Activated CD4-positive, alpha-beta memory T cell treated with anti-CD3 and anti-CD28 coated beads for 36 hours (primary cell): Measurements from ENCODE around the gene STARD7. TPM values are rescaled to one million over a fixed set of nuclear protein-coding genes. Genes with fewer than 3 reads are reported as not detected.

Experiments used
- CTCF ChIA-PET: fragments of 350-600 bp; sonication (Branson Sonifier 250); formaldehyde crosslinking; loops from one replicate; lab custom pipeline; 2021; ENCODE audit warnings: antibody characterized with exemption, inconsistent platforms; lab: Charles Lee
- POLR2A ChIA-PET: fragments of 350-600 bp; sonication (Branson Sonifier 250); formaldehyde crosslinking; loops from one replicate; lab custom pipeline; 2021; ENCODE audit warnings: antibody characterized with exemption; lab: Charles Lee
- DNase-seq: peaks from one replicate; pipeline ENCODE4 v3.0.0-alpha.2; 2020
- H3K27ac Mint-ChIP-seq: one replicate; pipeline ENCODE4 v1.8.0; 2021; ENCODE audit warnings: mixed read lengths
- H3K27me3 Mint-ChIP-seq: one replicate; pipeline ENCODE4 v1.8.0; 2021; ENCODE audit warnings: mixed read lengths
- H3K36me3 Mint-ChIP-seq: one replicate; pipeline ENCODE4 v1.8.0; 2021; ENCODE audit warnings: mixed read lengths
- H3K4me1 Mint-ChIP-seq: one replicate; pipeline ENCODE4 v1.8.0; 2021; ENCODE audit warnings: low read depth, mixed read lengths
- H3K4me3 Mint-ChIP-seq: one replicate; pipeline ENCODE4 v1.8.0; 2021; ENCODE audit warnings: mild to moderate bottlenecking, mixed read lengths
- H3K9me3 Mint-ChIP-seq: one replicate; pipeline ENCODE4 v1.8.0; 2021; ENCODE audit warnings: mixed read lengths
- intact Hi-C: fragments of 100-400 bp; cut with micrococcal nuclease; formaldehyde crosslinking; loops from one replicate; pipeline ENCODE4 v1.15.1; 2023
- total RNA-seq, 2 experiments: library from RNA; stranded (reverse); gene quantifications; one replicate each; pipeline ENCODE4 v1.2.3, GENCODE V29; 2021

The STARD7 gene
- total RNA-seq, 2 experiments from 2014 or later: 173 to 181 TPM

- Mint-ChIP-seq H3K27ac (no peak overlapping the region), H3K4me1 (peaks cover 76% of the 10 kb centered on the region), H3K36me3 (peaks cover under 1% of the 10 kb centered on the region), H3K27me3 (peaks cover under 1% of the 10 kb centered on the region), H3K4me3 (no peak overlapping the region), H3K9me3 (no peaks in the 10 kb centered on the region)
- CTCF ChIA-PET: interaction anchor here (1.5 to 1.7 kb wide), 2 partner anchors 14 to 21 kb away, joined by 4 to 6 read pairs; no protein-coding TSS in a partner anchor
- POLR2A ChIA-PET: no interaction called here
- intact Hi-C loops: no loop called here
- DNase-seq: no peak
Observed at GRCh38 chr2:96153291-96153713, 55.3 kb downstream of the STARD7 start.

- DNase-seq: peak; percentile 8
- ChIA-PET CTCF (interaction anchor here (1.5 to 2.4 kb wide), 3 partner anchors 13 to 22 kb away, joined by 4 to 11 read pairs (median 6); no protein-coding TSS in a partner anchor), POLR2A (interaction anchor here (1.1 to 11.0 kb wide), 2 partner anchors 10 to 11 kb away, joined by 3 to 173 read pairs; no protein-coding TSS in a partner anchor)
- Mint-ChIP-seq H3K9me3 (no peaks in the 10 kb centered on the region), H3K27me3 (peaks cover 1% of the 10 kb centered on the region), H3K36me3 (peaks cover 3% of the 10 kb centered on the region), H3K4me1 (peaks cover 78% of the 10 kb centered on the region), H3K4me3 (no peak overlapping the region), H3K27ac (no peak overlapping the region)
- intact Hi-C loops: no loop called here
Observed at GRCh38 chr2:96152304-96153161, 56.1 kb downstream of the STARD7 start.

GRCh38 chr2:96151595-96152303 lies 56.9 kb downstream of the STARD7 start:
- peaks cover 78% of the 10 kb centered on the region for H3K4me1 Mint-ChIP-seq
- H3K36me3 Mint-ChIP-seq: peaks cover 3% of the 10 kb centered on the region
- CTCF ChIA-PET: interaction anchor here (1.2 to 2.4 kb wide), 2 partner anchors 9 to 23 kb away, joined by 3 to 11 read pairs; no protein-coding TSS in a partner anchor
- peak overlapping the region; percentile 43 for H3K27ac Mint-ChIP-seq
- intact Hi-C loops: no loop called here
- H3K4me3 Mint-ChIP-seq: no peak overlapping the region
- H3K9me3 Mint-ChIP-seq: no peaks in the 10 kb centered on the region
- peaks cover 1% of the 10 kb centered on the region for H3K27me3 Mint-ChIP-seq
- POLR2A ChIA-PET: interaction anchor here (0.6 to 11.0 kb wide), 3 partner anchors 9 to 256 kb away, joined by 3 to 173 read pairs (median 4); no protein-coding TSS in a partner anchor
- no peak for DNase-seq

GRCh38 chr2:96150791-96151594 lies 57.6 kb downstream of the STARD7 start:
- H3K4me3 Mint-ChIP-seq: no peak overlapping the region

GRCh38 chr2:96150007-96150640 lies 58.5 kb downstream of the STARD7 start:
- Mint-ChIP-seq H3K27me3 (peaks cover 1% of the 10 kb centered on the region), H3K27ac (peak overlapping the region; percentile 100), H3K4me3 (no peak overlapping the region), H3K36me3 (peaks cover 7% of the 10 kb centered on the region), H3K9me3 (no peaks in the 10 kb centered on the region), H3K4me1 (peaks cover 69% of the 10 kb centered on the region)
- CTCF ChIA-PET: interaction anchor here (0.9 to 2.4 kb wide), 2 partner anchors 24 to 25 kb away, joined by 4 to 11 read pairs; no protein-coding TSS in a partner anchor
- intact Hi-C loops: no loop called here
- no peak for DNase-seq
- POLR2A ChIA-PET: interaction anchor here (1.6 to 11.0 kb wide), 2 partner anchors 13 to 58 kb away, joined by 3 to 173 read pairs; partner anchors contain the start of gene STARD7

More at GRCh38 chr2:96150791-96151594, 57.6 kb downstream of the STARD7 start:
- Mint-ChIP-seq H3K9me3 (no peaks in the 10 kb centered on the region), H3K4me1 (peaks cover 75% of the 10 kb centered on the region), H3K27ac (peak overlapping the region; percentile 64), H3K27me3 (peaks cover 1% of the 10 kb centered on the region), H3K36me3 (peaks cover 4% of the 10 kb centered on the region)
- POLR2A ChIA-PET: interaction anchor here (0.6 to 11.0 kb wide), 4 partner anchors 9 to 257 kb away, joined by 3 to 173 read pairs (median 4); partner anchors contain the start of gene STARD7
- CTCF ChIA-PET: interaction anchor here (1.2 to 2.4 kb wide), 2 partner anchors 9 to 24 kb away, joined by 3 to 11 read pairs; no protein-coding TSS in a partner anchor
- DNase-seq: no peak
- intact Hi-C loops: no loop called here

- H3K36me3 Mint-ChIP-seq: peaks cover 19% of the 10 kb centered on the region
- CTCF ChIA-PET: interaction anchor here (1.9 to 13.8 kb wide), 6 partner anchors 10 to 60 kb away, joined by 6 to 474 read pairs (median 20); partner anchors contain the start of genes ASTL and STARD7
- H3K9me3 Mint-ChIP-seq: no peaks in the 10 kb centered on the region
- H3K4me3 Mint-ChIP-seq: peak overlapping the region; percentile 85
- POLR2A ChIA-PET: interaction anchor here (1.4 to 11.0 kb wide), 5 partner anchors 10 to 60 kb away, joined by 7 to 206 read pairs (median 9); partner anchors contain the start of genes ASTL and STARD7
- peaks cover 4% of the 10 kb centered on the region for H3K27me3 Mint-ChIP-seq
- H3K4me1 Mint-ChIP-seq: peaks cover 62% of the 10 kb centered on the region
- H3K27ac Mint-ChIP-seq: peak overlapping the region; percentile 100
- DNase-seq: peak; percentile 99
- intact Hi-C loops: loop anchor here (5.0 kb wide), 3 partner anchors 156 to 489 kb away; partner anchors contain the start of genes ANKRD36C and KANSL3
Observed at GRCh38 chr2:96148410-96149217, 60.0 kb downstream of the STARD7 start.

- peak overlapping the region; percentile 100 for H3K27ac Mint-ChIP-seq
- POLR2A ChIA-PET: interaction anchor here (1.4 to 11.0 kb wide), 5 partner anchors 9 to 61 kb away, joined by 7 to 206 read pairs (median 9); partner anchors contain the start of genes ASTL and STARD7
- H3K27me3 Mint-ChIP-seq: peaks cover 4% of the 10 kb centered on the region
- peaks cover 28% of the 10 kb centered on the region for H3K36me3 Mint-ChIP-seq
- CTCF ChIA-PET: interaction anchor here (1.9 to 13.8 kb wide), 6 partner anchors 9 to 61 kb away, joined by 6 to 474 read pairs (median 20); partner anchors contain the start of genes ASTL and STARD7
- peak; percentile 56 for DNase-seq
- intact Hi-C loops: loop anchor here (2.0 to 5.0 kb wide), 5 partner anchors 95 to 490 kb away; partner anchors contain the start of genes ANKRD36C, ARID5A and KANSL3
- H3K4me3 Mint-ChIP-seq: peak overlapping the region; percentile 85
- no peaks in the 10 kb centered on the region for H3K9me3 Mint-ChIP-seq
- H3K4me1 Mint-ChIP-seq: peaks cover 59% of the 10 kb centered on the region
Observed at GRCh38 chr2:96147593-96148201, 60.9 kb downstream of the STARD7 start.

GRCh38 chr2:96146881-96147592 lies 61.6 kb downstream of the STARD7 start:
- H3K9me3 Mint-ChIP-seq: no peaks in the 10 kb centered on the region
- intact Hi-C loops: loop anchor here (1.0 to 5.0 kb wide), 7 partner anchors 10 to 490 kb away; partner anchors contain the start of genes ANKRD36C, ARID5A and KANSL3
- DNase-seq: no peak
- CTCF ChIA-PET: interaction anchor here (0.6 to 13.8 kb wide), 9 partner anchors 8 to 692 kb away, joined by 3 to 474 read pairs (median 9); partner anchors contain the start of genes ASTL and STARD7
- peak overlapping the region; percentile 100 for H3K27ac Mint-ChIP-seq
- POLR2A ChIA-PET: interaction anchor here (2.3 to 11.0 kb wide), 4 partner anchors 8 to 27 kb away, joined by 9 to 206 read pairs (median 117); partner anchors contain the start of gene ASTL
- H3K27me3 Mint-ChIP-seq: peaks cover 4% of the 10 kb centered on the region
- peak overlapping the region; percentile 85 for H3K4me3 Mint-ChIP-seq
- H3K4me1 Mint-ChIP-seq: peaks cover 60% of the 10 kb centered on the region
- H3K36me3 Mint-ChIP-seq: peaks cover 35% of the 10 kb centered on the region
